Testis (tissue), 3 donors: Measurements from ENCODE around the gene ENPP6. TPM values are rescaled to one million over a fixed set of nuclear protein-coding genes. Genes with fewer than 3 reads are reported as not detected.

Experiments
- DNase-seq: peaks from one replicate; pipeline ENCODE4 v3.0.0-alpha.2; 2019
- H3K27ac ChIP-seq, 2 donors: fragments of 200-600 bp; sonication (generic); one replicate each; pipeline ENCODE4 v1.5.1; 2019
- H3K27me3 ChIP-seq: fragments of 200-600 bp; sonication (generic); one replicate; pipeline ENCODE4 v1.5.1; 2019
- H3K36me3 ChIP-seq: fragments of 200-600 bp; sonication (generic); one replicate; pipeline ENCODE4 v1.5.1; 2017; ENCODE audit warnings: low read depth; ENCODE audit errors: missing control alignments
- H3K4me1 ChIP-seq: fragments of 200-600 bp; sonication (generic); one replicate; pipeline ENCODE4 v1.5.1; 2019
- H3K4me3 ChIP-seq, 2 donors: fragments of 200-600 bp; sonication (generic); one replicate each; pipeline ENCODE4 v1.5.1; 2017 to 2019
- H3K9me3 ChIP-seq: fragments of 200-600 bp; sonication (generic); one replicate; pipeline ENCODE4 v1.5.1; 2017
- POLR2A ChIP-seq: fragments of 450-650 bp; IDR thresholded peaks from one replicate; pipeline ENCODE4 v1.6.1; 2017; ENCODE audit warnings: antibody characterized with exemption, mild to moderate bottlenecking, moderate library complexity
- WGBS, 2 donors: methylation state at CpG; one replicate each; pipeline ENCODE4 v1.1.5; 2018; 5-methylcytosine and 5-hydroxymethylcytosine counted together
- intact Hi-C: fragments of 100-400 bp; cut with DNase I; formaldehyde crosslinking; loops from one replicate; pipeline ENCODE4 v1.15.1; 2023; ENCODE audit warnings: low total_unique reads
- polyA plus RNA-seq: library from polyadenylated mRNA; stranded (reverse); fragments of 350-450 nt; fragmentation: Illumina TruSeq; extraction: RNeasy Lipid Tissue Mini Kit (QIAGEN cat#74804); gene quantifications from one replicate; pipeline ENCODE4 v1.2.3, GENCODE V29; 2014; ENCODE audit warnings: low read depth, low replicate concordance; ENCODE audit not compliant: insufficient read depth
- total RNA-seq, 2 donors: library from RNA; depleted of rRNA; stranded (reverse); fragments of >200 nt; gene quantifications; one replicate each; pipeline ENCODE4 v1.2.3, GENCODE V29; 2016
- TF ChIP-seq, protein P1 (sequence below), 3 experiments: fragments of 450-650 bp in 2 of 3; fragments of 200-600 bp in 1 of 3; sonication (generic) in 1 of 3; IDR thresholded peaks; one replicate each; pipeline ENCODE4 v1.5.1; 2016 to 2019; ENCODE audit warnings: antibody characterized with exemption in 3 of 3, mild to moderate bottlenecking in 2 of 3, moderate library complexity in 1 of 3

Gene ENPP6
- total and polyA plus RNA-seq, 3 donors from 2014 or later: 2.0 to 4.9 (median 3.5) TPM

DNA sequence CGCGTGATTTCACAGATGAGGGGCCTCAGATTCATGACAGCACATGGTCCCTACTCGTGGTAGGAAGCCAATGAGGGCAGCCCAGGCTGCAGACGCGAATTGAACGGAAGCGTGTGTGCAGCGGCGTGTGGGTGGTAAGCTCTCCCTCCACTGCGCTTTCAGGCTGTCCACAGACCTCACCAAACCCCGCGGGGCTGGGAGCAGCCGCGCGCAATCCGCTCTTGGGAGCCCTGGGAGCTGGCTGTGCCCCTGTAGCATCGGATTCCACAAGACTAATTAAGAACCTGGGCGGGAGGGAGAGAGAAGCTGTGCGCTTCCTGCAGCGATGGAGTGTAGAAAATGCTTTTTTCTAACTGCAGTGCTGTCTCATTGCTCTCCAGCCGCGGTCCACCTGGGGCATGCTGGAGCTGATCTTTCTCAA, 177.7 kb downstream of the ENPP6 start:
- 0 to 5% methylated on average over 11 to 22 of the region's 22 CpGs for WGBS, 2 donors
- TF ChIP-seq POLR2A: no peak
- TF ChIP-seq, protein P1, sequence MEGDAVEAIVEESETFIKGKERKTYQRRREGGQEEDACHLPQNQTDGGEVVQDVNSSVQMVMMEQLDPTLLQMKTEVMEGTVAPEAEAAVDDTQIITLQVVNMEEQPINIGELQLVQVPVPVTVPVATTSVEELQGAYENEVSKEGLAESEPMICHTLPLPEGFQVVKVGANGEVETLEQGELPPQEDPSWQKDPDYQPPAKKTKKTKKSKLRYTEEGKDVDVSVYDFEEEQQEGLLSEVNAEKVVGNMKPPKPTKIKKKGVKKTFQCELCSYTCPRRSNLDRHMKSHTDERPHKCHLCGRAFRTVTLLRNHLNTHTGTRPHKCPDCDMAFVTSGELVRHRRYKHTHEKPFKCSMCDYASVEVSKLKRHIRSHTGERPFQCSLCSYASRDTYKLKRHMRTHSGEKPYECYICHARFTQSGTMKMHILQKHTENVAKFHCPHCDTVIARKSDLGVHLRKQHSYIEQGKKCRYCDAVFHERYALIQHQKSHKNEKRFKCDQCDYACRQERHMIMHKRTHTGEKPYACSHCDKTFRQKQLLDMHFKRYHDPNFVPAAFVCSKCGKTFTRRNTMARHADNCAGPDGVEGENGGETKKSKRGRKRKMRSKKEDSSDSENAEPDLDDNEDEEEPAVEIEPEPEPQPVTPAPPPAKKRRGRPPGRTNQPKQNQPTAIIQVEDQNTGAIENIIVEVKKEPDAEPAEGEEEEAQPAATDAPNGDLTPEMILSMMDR (IDR thresholded peaks at IDR 0.05): no peak
- DNase-seq: peak; percentile 29
- Histone ChIP-seq H3K9me3 (no peaks in the 10 kb centered on the region), H3K4me3 (peak overlapping the region in 1 of 2 donors; percentile 21), H3K27me3 (no peaks in the 10 kb centered on the region), H3K4me1 (peaks cover 3% of the 10 kb centered on the region), H3K36me3 (no peaks in the 10 kb centered on the region), H3K27ac (no peak overlapping the region)
- intact Hi-C loops: no loop called here
